HepG2 (cell line): Measurements from ENCODE around the gene CRYZL1. TPM values are rescaled to one million over a fixed set of nuclear protein-coding genes. Genes with fewer than 3 reads are reported as not detected.

Experiments
- AKAP8 ChIP-seq: sonication (generic); formaldehyde crosslinking; IDR thresholded peaks from 2 replicates; pipeline ENCODE4 v1.5.1; 2020; ENCODE audit warnings: mild to moderate bottlenecking, missing genetic modification reagents
- ATAD3A ChIP-seq: sonication (generic); formaldehyde crosslinking; IDR thresholded peaks from 2 replicates; pipeline ENCODE4 v1.4.0; 2020; ENCODE audit warnings: missing genetic modification reagents
- CENPX ChIP-seq: sonication (generic); formaldehyde crosslinking; IDR thresholded peaks from 2 replicates; pipeline ENCODE4 v1.9.0; 2021; ENCODE audit warnings: mild to moderate bottlenecking, missing genetic modification reagents, moderate library complexity
- ETV5 ChIP-seq: IDR thresholded peaks from 2 replicates; pipeline ENCODE4 v1.6.1; 2018; ENCODE audit warnings: missing biosample characterization, missing genetic modification reagents, inconsistent platforms, borderline replicate concordance
- FOSL1 ChIP-seq: sonication (generic); formaldehyde crosslinking; IDR thresholded peaks from 2 replicates; pipeline ENCODE4 v1.9.0; 2021; ENCODE audit warnings: missing genetic modification reagents, borderline replicate concordance
- GATAD2A ChIP-seq: IDR thresholded peaks from 2 replicates; pipeline ENCODE4 v1.6.1; 2016
- HMGXB3 ChIP-seq: sonication (generic); formaldehyde crosslinking; IDR thresholded peaks from 2 replicates; pipeline ENCODE4 v1.4.0; 2020; ENCODE audit warnings: missing genetic modification reagents, borderline replicate concordance
- JUND ChIP-seq: sonication (generic); formaldehyde crosslinking; IDR thresholded peaks from 2 replicates; pipeline ENCODE4 v1.8.0; 2022; ENCODE audit warnings: mild to moderate bottlenecking, missing genetic modification reagents
- KLF15 ChIP-seq: sonication (generic); formaldehyde crosslinking; IDR thresholded peaks from 2 replicates; pipeline ENCODE4 v1.8.1; 2023; ENCODE audit warnings: borderline replicate concordance, mild to moderate bottlenecking, inconsistent platforms, missing genetic modification reagents, mixed read lengths
- MIER2 ChIP-seq: IDR thresholded peaks from 2 replicates; pipeline ENCODE4 v1.6.1; 2016; ENCODE audit warnings: missing biosample characterization, missing genetic modification reagents
- MTA1 ChIP-seq: sonication (generic); formaldehyde crosslinking; IDR thresholded peaks from 2 replicates; pipeline ENCODE4 v1.4.0; 2020; ENCODE audit warnings: missing genetic modification reagents, mild to moderate bottlenecking, borderline replicate concordance
- MYC ChIP-seq: sonication (generic); formaldehyde crosslinking; IDR thresholded peaks from 2 replicates; pipeline ENCODE4 v1.9.0; 2021; ENCODE audit warnings: missing genetic modification reagents, borderline replicate concordance
- POGK ChIP-seq: sonication (generic); formaldehyde crosslinking; conservative IDR thresholded peaks from 2 replicates; pipeline ENCODE4 v1.8.0; 2022; ENCODE audit warnings: mild to moderate bottlenecking, moderate library complexity, missing genetic modification reagents
- RARG ChIP-seq: sonication (generic); formaldehyde crosslinking; IDR thresholded peaks from 2 replicates; pipeline ENCODE4 v1.4.0; 2020; ENCODE audit warnings: low read depth, mild to moderate bottlenecking, missing genetic modification reagents
- SNAPC5 ChIP-seq: sonication (generic); formaldehyde crosslinking; IDR thresholded peaks from 2 replicates; pipeline ENCODE4 v1.8.1; 2023; ENCODE audit warnings: mild to moderate bottlenecking, missing genetic modification reagents, borderline replicate concordance
- SSRP1 ChIP-seq: IDR thresholded peaks from 2 replicates; pipeline ENCODE4 v1.6.1; 2016; ENCODE audit warnings: control low read depth
- TERF1 ChIP-seq: sonication (generic); formaldehyde crosslinking; IDR thresholded peaks from 2 replicates; pipeline ENCODE4 v1.8.0; 2022; ENCODE audit warnings: mild to moderate bottlenecking, missing genetic modification reagents, moderate library complexity
- ZBTB33 ChIP-seq: sonication (generic); formaldehyde crosslinking; IDR thresholded peaks from 2 replicates; pipeline ENCODE4 v1.4.0; 2020; ENCODE audit warnings: missing genetic modification reagents
- ZNF431 ChIP-seq: sonication (generic); formaldehyde crosslinking; IDR thresholded peaks from 2 replicates; pipeline ENCODE4 v1.9.0; 2022; ENCODE audit warnings: missing genetic modification reagents, low read depth, mild to moderate bottlenecking, borderline replicate concordance
- ZNF557 ChIP-seq: sonication (generic); formaldehyde crosslinking; IDR thresholded peaks from 2 replicates; pipeline ENCODE4 v1.4.0; 2020; ENCODE audit warnings: missing genetic modification reagents
- polyA plus RNA-seq, 8 experiments: library from polyadenylated mRNA; depleted of rRNA in 3 of 8; stranded (reverse) in 7 of 8; unstranded in 1 of 8; fragments of >200 nt; fragmentation: Illumina TruSeq in 4 of 8; extraction: Trizol in 4 of 8; gene quantifications; 2 replicates each; pipeline versions ENCODE4 v1.2.1 to v1.2.3, GENCODE V29; 2011 to 2016; ENCODE audit warnings: low read depth in 4 of 8, missing spikeins in 1 of 8, mixed read lengths in 1 of 8; ENCODE audit not compliant: insufficient read depth in 1 of 8
- total RNA-seq, 5 experiments: library from RNA; depleted of rRNA; stranded (reverse); fragments of >200 nt; fragmentation: Illumina TruSeq; extraction: Trizol; gene quantifications; 2 replicates each; pipeline ENCODE4 v1.2.3, GENCODE V29; 2016; ENCODE audit warnings: low read depth in 1 of 5

Gene CRYZL1
- total and polyA plus RNA-seq, 2 of the 13 experiments (the other 11 are each of a cell fraction or from before 2014, with no cell fraction given) = 20.3 to 27.7 TPM

- TF ChIP-seq HMGXB3 (CRISPR knock-in tag) (no peak), JUND (CRISPR knock-in tag) (no peak), TERF1 (CRISPR knock-in tag) (no peak), FOSL1 (CRISPR knock-in tag) (no peak), RARG (CRISPR knock-in tag) (no peak), ETV5 (CRISPR knock-in tag) (no peak), MTA1 (CRISPR knock-in tag) (no peak), MIER2 (no peak), ATAD3A (no peak), CENPX (CRISPR knock-in tag) (no peak), POGK (CRISPR knock-in tag) (no peak; the same call in 1 of the 2 replicates), ZBTB33 (no peak), GATAD2A (CRISPR knock-in tag) (peak; percentile 49; the same call in 1 of the 2 replicates), AKAP8 (CRISPR knock-in tag) (no peak), KLF15 (CRISPR knock-in tag) (no peak), MYC (no peak), SNAPC5 (peak; percentile 94; the same call in 1 of the 2 replicates), ZNF557 (no peak), ZNF431 (CRISPR knock-in tag) (no peak), SSRP1 (CRISPR knock-in tag) (no peak)
Observed at GRCh38 chr21:33642027-33642895, 720 bp upstream of the CRYZL1 start, which contains the start of gene ITSN1 (continued).
